Measurements from ENCODE around the gene TMEM235.

GRCh38 chr17:78248051-78248914 is 16.9 kb downstream of the TMEM235 start:
- TF ChIP-seq EZH2 (IDR thresholded peaks at IDR 0.05) (no peak), POLR2AphosphoS5 (IDR thresholded peaks at IDR 0.05; ENCODE audit: borderline replicate concordance, low read depth, low read length) (no peak)

All from SK-N-MC (cell line).